MCF 10A (cell line): Measurements from ENCODE around the gene SLX4IP. TPM values are rescaled to one million over a fixed set of nuclear protein-coding genes. Genes with fewer than 3 reads are reported as not detected.

Experiments used
- BruUV-seq: library from RNA; stranded (reverse); fragments of 400-500 nt; replicated peaks from 2 replicates; lab custom pipeline; 2021; lab: Mats Ljungman, UMichigan
- CTCF ChIA-PET: fragments of 300-600 bp; sonication (Branson Sonifier 250); formaldehyde crosslinking; extraction: SDS; loops from one replicate; lab custom pipeline; 2021; ENCODE audit warnings: antibody characterized with exemption, inconsistent platforms; lab: Yijun Ruan, JAX
- POLR2A ChIA-PET: fragments of 300-600, 350-650 bp; sonication (Branson Sonifier 250); formaldehyde crosslinking; extraction: SDS; loops from one replicate; lab custom pipeline; 2020; ENCODE audit warnings: antibody characterized with exemption, inconsistent platforms; lab: Yijun Ruan, JAX
- DNase-seq: peaks from one replicate; pipeline ENCODE4 v3.0.0-alpha.2; 2018; ENCODE audit not compliant: unreplicated experiment
- H3K27ac Mint-ChIP-seq: one replicate; pipeline ENCODE4 v1.8.0; 2022; ENCODE audit warnings: mild to moderate bottlenecking, low read depth, mixed read lengths; ENCODE audit not compliant: unreplicated experiment
- H3K27me3 Mint-ChIP-seq: one replicate; pipeline ENCODE4 v1.8.0; 2022; ENCODE audit warnings: mixed read lengths; ENCODE audit not compliant: insufficient read depth, unreplicated experiment
- H3K36me3 Mint-ChIP-seq: one replicate; pipeline ENCODE4 v1.8.0; 2022; ENCODE audit warnings: mild to moderate bottlenecking, moderate library complexity, mixed read lengths; ENCODE audit not compliant: insufficient read depth, unreplicated experiment
- H3K4me1 Mint-ChIP-seq: one replicate; pipeline ENCODE4 v1.8.0; 2022; ENCODE audit warnings: mixed read lengths; ENCODE audit not compliant: insufficient read depth, unreplicated experiment
- H3K4me3 Mint-ChIP-seq: one replicate; pipeline ENCODE4 v1.8.0; 2022; ENCODE audit warnings: mild to moderate bottlenecking, moderate library complexity, mixed read lengths; ENCODE audit not compliant: unreplicated experiment
- H3K9me3 Mint-ChIP-seq: one replicate; pipeline ENCODE4 v1.8.0; 2022; ENCODE audit warnings: mixed read lengths; ENCODE audit not compliant: unreplicated experiment
- intact Hi-C: fragments of 100-400 bp; cut with micrococcal nuclease; formaldehyde crosslinking; loops from 2 replicates; pipeline ENCODE4 v1.14.1; 2022
- total RNA-seq: library from RNA; stranded (reverse); gene quantifications from 2 replicates; pipeline ENCODE4 v1.2.3, GENCODE V29; 2022
- TF ChIP-seq, protein P1 (sequence below): fragments of 200-600 bp; IDR thresholded peaks from one replicate; pipeline ENCODE4 v1.8.0; 2022; ENCODE audit warnings: antibody characterized with exemption, mild to moderate bottlenecking; ENCODE audit not compliant: unreplicated experiment

The SLX4IP gene
- total RNA-seq, 1 experiment from 2014 or later = 11.2 TPM

DNA sequence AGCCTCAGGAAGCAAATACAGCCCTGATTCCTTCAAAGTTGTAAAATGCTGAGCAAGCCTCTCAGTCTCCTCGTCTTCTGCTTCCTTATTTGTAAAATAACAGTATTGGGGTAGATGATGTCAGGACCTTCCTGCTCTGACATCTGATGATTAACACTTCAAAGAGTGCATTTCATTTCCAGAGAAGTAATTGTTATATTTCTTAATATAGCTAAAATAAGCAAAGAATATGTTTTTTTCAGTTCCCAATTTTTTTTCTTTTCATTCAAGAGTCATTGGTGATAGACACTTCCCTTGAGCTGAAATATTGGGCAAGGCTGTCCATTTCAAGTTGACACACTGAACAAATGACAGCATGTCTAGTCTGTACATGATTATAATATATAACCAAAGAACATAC lies 53.4 kb downstream of the SLX4IP start:
- H3K9me3 Mint-ChIP-seq = peaks cover 8% of the 10 kb centered on the region
- peaks cover 17% of the 10 kb centered on the region for H3K4me1 Mint-ChIP-seq
- TF ChIP-seq, protein P1, sequence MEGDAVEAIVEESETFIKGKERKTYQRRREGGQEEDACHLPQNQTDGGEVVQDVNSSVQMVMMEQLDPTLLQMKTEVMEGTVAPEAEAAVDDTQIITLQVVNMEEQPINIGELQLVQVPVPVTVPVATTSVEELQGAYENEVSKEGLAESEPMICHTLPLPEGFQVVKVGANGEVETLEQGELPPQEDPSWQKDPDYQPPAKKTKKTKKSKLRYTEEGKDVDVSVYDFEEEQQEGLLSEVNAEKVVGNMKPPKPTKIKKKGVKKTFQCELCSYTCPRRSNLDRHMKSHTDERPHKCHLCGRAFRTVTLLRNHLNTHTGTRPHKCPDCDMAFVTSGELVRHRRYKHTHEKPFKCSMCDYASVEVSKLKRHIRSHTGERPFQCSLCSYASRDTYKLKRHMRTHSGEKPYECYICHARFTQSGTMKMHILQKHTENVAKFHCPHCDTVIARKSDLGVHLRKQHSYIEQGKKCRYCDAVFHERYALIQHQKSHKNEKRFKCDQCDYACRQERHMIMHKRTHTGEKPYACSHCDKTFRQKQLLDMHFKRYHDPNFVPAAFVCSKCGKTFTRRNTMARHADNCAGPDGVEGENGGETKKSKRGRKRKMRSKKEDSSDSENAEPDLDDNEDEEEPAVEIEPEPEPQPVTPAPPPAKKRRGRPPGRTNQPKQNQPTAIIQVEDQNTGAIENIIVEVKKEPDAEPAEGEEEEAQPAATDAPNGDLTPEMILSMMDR = no peak
- no peaks in the 10 kb centered on the region for H3K27me3 Mint-ChIP-seq
- no peak overlapping the region for H3K4me3 Mint-ChIP-seq
- H3K36me3 Mint-ChIP-seq = no peaks in the 10 kb centered on the region
- CTCF ChIA-PET = interaction anchor here (0.8 to 2.3 kb wide), 4 partner anchors 13 to 379 kb away, joined by 3 to 10 read pairs (median 4); no protein-coding TSS in a partner anchor
- no TSS peak for BruUV-seq
- H3K27ac Mint-ChIP-seq = no peak overlapping the region
- DNase-seq = no peak
- POLR2A ChIA-PET = interaction anchor here (0.6 to 5.5 kb wide), 7 partner anchors 10 to 410 kb away, joined by 3 to 33 read pairs (median 4); partner anchors contain the start of gene SLX4IP
- intact Hi-C loops = no loop called here

DNA sequence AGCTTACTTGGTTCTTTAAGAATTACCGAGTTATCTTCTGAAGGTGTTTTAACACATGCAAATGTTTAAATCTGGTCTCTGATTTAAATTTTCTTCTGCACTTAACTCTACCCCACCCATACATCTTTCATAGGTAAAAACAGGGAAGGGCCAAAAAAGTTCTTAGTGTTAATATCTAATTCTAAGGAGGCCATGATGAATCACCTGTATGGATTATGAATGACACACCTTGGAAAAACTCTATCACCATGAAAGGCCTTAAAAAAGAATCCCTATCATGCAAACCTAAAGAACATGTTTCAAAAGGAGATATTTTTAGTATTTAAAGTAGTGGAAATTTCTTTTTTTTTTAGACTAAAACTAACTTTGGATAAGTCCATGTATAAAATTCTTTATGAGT lies 54.7 kb downstream of the SLX4IP start:
- Mint-ChIP-seq H3K36me3 (no peaks in the 10 kb centered on the region), H3K4me3 (no peak overlapping the region), H3K4me1 (peaks cover 17% of the 10 kb centered on the region), H3K9me3 (peaks cover 8% of the 10 kb centered on the region), H3K27me3 (no peaks in the 10 kb centered on the region), H3K27ac (no peak overlapping the region)
- intact Hi-C loops = no loop called here
- no peak for DNase-seq
- TF ChIP-seq, protein P1 = no peak
- POLR2A ChIA-PET = interaction anchor here (1.4 to 5.5 kb wide), 4 partner anchors 11 to 55 kb away, joined by 3 to 33 read pairs (median 6); partner anchors contain the start of gene SLX4IP
- BruUV-seq = no TSS peak
- CTCF ChIA-PET = interaction anchor here (0.7 to 1.2 kb wide), 4 partner anchors 9 to 1701 kb away, joined by 3 to 4 read pairs (median 3); no protein-coding TSS in a partner anchor

DNA sequence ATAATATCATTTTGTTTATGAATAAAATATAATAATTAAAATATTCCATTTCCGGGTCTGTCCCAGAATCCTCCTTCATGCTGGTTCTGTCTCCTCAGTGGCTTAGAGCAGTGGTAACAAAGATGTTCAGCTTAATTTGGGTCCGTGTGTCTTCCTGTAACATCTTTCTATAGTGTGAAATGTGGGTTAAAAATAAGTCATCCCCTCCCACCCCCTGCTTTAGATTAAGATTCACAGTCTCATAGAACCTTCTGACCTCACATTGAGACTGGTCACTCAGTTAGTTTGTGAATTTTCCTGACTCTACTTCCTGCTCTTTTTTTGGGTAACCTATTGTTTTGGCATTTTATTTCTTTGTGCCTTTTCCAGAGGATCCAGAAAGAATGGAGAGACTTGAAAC lies 55.2 kb downstream of the SLX4IP start:
- H3K36me3 Mint-ChIP-seq = no peaks in the 10 kb centered on the region
- H3K4me3 Mint-ChIP-seq = no peak overlapping the region
- no peak overlapping the region for H3K27ac Mint-ChIP-seq
- no TSS peak for BruUV-seq
- peaks cover 17% of the 10 kb centered on the region for H3K4me1 Mint-ChIP-seq
- H3K27me3 Mint-ChIP-seq = no peaks in the 10 kb centered on the region
- TF ChIP-seq, protein P1 = no peak
- peaks cover 8% of the 10 kb centered on the region for H3K9me3 Mint-ChIP-seq
- POLR2A ChIA-PET = interaction anchor here (1.4 to 5.5 kb wide), 2 partner anchors 15 to 50 kb away, joined by 3 to 33 read pairs; no protein-coding TSS in a partner anchor
- CTCF ChIA-PET = interaction anchor here (0.7 to 1.2 kb wide), 4 partner anchors 9 to 1701 kb away, joined by 3 to 4 read pairs (median 3); no protein-coding TSS in a partner anchor
- intact Hi-C loops = no loop called here
- no peak for DNase-seq

DNA sequence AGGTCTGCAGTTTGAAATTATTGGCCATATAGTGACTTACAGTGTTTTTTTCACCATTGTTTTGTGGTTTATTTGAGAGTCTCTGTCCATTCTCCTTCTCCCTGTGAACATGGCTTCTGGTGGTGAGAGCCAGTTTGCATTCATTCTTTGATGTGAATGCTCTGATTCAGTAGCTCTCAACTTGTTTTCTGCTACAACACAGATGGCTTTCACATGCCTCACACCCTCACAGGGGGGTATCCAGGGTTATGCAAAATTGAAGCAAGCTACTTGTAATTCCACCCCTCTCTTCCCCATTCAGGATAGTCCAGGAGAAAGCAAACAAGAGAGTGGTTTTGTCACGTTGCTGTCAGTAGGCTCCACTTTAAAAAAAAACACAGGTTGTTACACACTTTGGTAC lies 55.6 kb downstream of the SLX4IP start:
- intact Hi-C loops = no loop called here
- H3K27me3 Mint-ChIP-seq = no peaks in the 10 kb centered on the region
- no peak overlapping the region for H3K4me3 Mint-ChIP-seq
- peaks cover 5% of the 10 kb centered on the region for H3K9me3 Mint-ChIP-seq
- CTCF ChIA-PET = interaction anchor here (0.7 to 1.2 kb wide), 4 partner anchors 9 to 1701 kb away, joined by 3 to 4 read pairs (median 3); no protein-coding TSS in a partner anchor
- H3K27ac Mint-ChIP-seq = no peak overlapping the region
- POLR2A ChIA-PET = interaction anchor here (5.5 kb wide), 1 partner anchor 14 kb away, joined by 33 read pairs; no protein-coding TSS in a partner anchor
- no peaks in the 10 kb centered on the region for H3K36me3 Mint-ChIP-seq
- H3K4me1 Mint-ChIP-seq = peaks cover 17% of the 10 kb centered on the region
- no TSS peak for BruUV-seq
- no peak for DNase-seq
- TF ChIP-seq, protein P1 = no peak
